ENCODE data around the gene DYNC1I1.

GRCh38 chr7:95808396-95808795, 36.0 kb downstream of the DYNC1I1 start:
- TF ChIP-seq CTCF (IDR thresholded peaks at IDR 0.05; ENCODE audit: poor library complexity, severe bottlenecking) (no peak), RAD21 (conservative IDR thresholded peaks at IDR 0.05) (no peak)

Measured in neural cell (in vitro differentiated cells).